Nephron progenitor cell (in vitro differentiated cells): ENCODE data around the gene MIDN.

Experiments
- DNase-seq: peaks from one replicate; pipeline ENCODE4 v3.0.0; 2021
- H3K27ac Mint-ChIP-seq: 2 replicates; pipeline ENCODE4 v1.8.0; 2021; ENCODE audit warnings: mild to moderate bottlenecking, moderate library complexity, mixed read lengths
- H3K27me3 Mint-ChIP-seq: 2 replicates; pipeline ENCODE4 v1.8.0; 2021; ENCODE audit warnings: mild to moderate bottlenecking, low read depth, mixed read lengths; ENCODE audit not compliant: poor library complexity
- H3K36me3 Mint-ChIP-seq: 2 replicates; pipeline ENCODE4 v1.8.0; 2021; ENCODE audit warnings: low read depth, mixed read lengths
- H3K4me1 Mint-ChIP-seq: 2 replicates; pipeline ENCODE4 v1.8.0; 2021; ENCODE audit warnings: mixed read lengths
- H3K4me3 Mint-ChIP-seq: 2 replicates; pipeline ENCODE4 v1.8.0; 2021; ENCODE audit warnings: mild to moderate bottlenecking, moderate library complexity, mixed read lengths
- H3K9me3 Mint-ChIP-seq: 2 replicates; pipeline ENCODE4 v1.8.0; 2021; ENCODE audit warnings: mild to moderate bottlenecking, moderate library complexity, mixed read lengths
- CTCF ChIP-seq: fragments of 200-600 bp; sonication (generic); IDR thresholded peaks from 2 replicates; pipeline ENCODE4 v1.5.0; 2021; ENCODE audit warnings: antibody characterized with exemption

Gene MIDN

GRCh38 chr19:1252821-1253513 is 4.6 kb downstream of the MIDN start:
- no peak for TF ChIP-seq CTCF
- no peak for DNase-seq
- Mint-ChIP-seq H3K36me3 (peaks cover 22% of the 10 kb centered on the region), H3K9me3 (no peaks in the 10 kb centered on the region), H3K27ac (no peak overlapping the region), H3K4me1 (peaks cover 30% of the 10 kb centered on the region), H3K27me3 (no peaks in the 10 kb centered on the region), H3K4me3 (no peak overlapping the region)

GRCh38 chr19:1253514-1254080 is 5.2 kb downstream of the MIDN start:
- TF ChIP-seq CTCF = no peak
- Mint-ChIP-seq H3K27me3 (no peaks in the 10 kb centered on the region), H3K4me1 (peaks cover 36% of the 10 kb centered on the region), H3K9me3 (no peaks in the 10 kb centered on the region), H3K36me3 (peaks cover 23% of the 10 kb centered on the region), H3K27ac (peak overlapping the region; percentile 51), H3K4me3 (no peak overlapping the region)
- no peak for DNase-seq

- no peaks in the 10 kb centered on the region for H3K27me3 Mint-ChIP-seq
- H3K9me3 Mint-ChIP-seq = no peaks in the 10 kb centered on the region
- H3K27ac Mint-ChIP-seq = no peak overlapping the region
- peaks cover 23% of the 10 kb centered on the region for H3K36me3 Mint-ChIP-seq
- DNase-seq = no peak
- no peak overlapping the region for H3K4me3 Mint-ChIP-seq
- H3K4me1 Mint-ChIP-seq = peaks cover 41% of the 10 kb centered on the region
- TF ChIP-seq CTCF = no peak
These were observed 5.7 kb downstream of the MIDN start for GRCh38 chr19:1254081-1254527.

- Mint-ChIP-seq H3K9me3 (no peaks in the 10 kb centered on the region), H3K27ac (no peak overlapping the region), H3K27me3 (no peaks in the 10 kb centered on the region), H3K36me3 (peaks cover 23% of the 10 kb centered on the region), H3K4me3 (peak overlapping the region; percentile 28), H3K4me1 (peaks cover 46% of the 10 kb centered on the region)
- DNase-seq = no peak
- TF ChIP-seq CTCF = no peak
These were observed 6.3 kb downstream of the MIDN start for GRCh38 chr19:1254530-1255185.

GRCh38 chr19:1255186-1256161 is 7.1 kb downstream of the MIDN start:
- Mint-ChIP-seq H3K27ac (peak overlapping the region; percentile 81), H3K4me1 (peaks cover 50% of the 10 kb centered on the region), H3K9me3 (no peaks in the 10 kb centered on the region), H3K4me3 (peak overlapping the region; percentile 28), H3K36me3 (peaks cover 23% of the 10 kb centered on the region), H3K27me3 (no peaks in the 10 kb centered on the region)
- no peak for DNase-seq
- no peak for TF ChIP-seq CTCF
